Gastroesophageal sphincter (tissue), 4 donors: ENCODE data around the gene CRYGN. TPM values are rescaled to one million over a fixed set of nuclear protein-coding genes. Genes with fewer than 3 reads are reported as not detected.

ENCODE experiments used
- ATAC-seq: fragments of 150-250 bp; one replicate; pipeline ENCODE4 v1.9.1; 2016; ENCODE audit warnings: mild to moderate bottlenecking, moderate library complexity
- H3K27ac ChIP-seq, 4 donors: fragments of 200-600 bp; sonication (generic) in 3 of 4; 1 replicate in 3 of 4; 2 replicates in 1 of 4; pipeline ENCODE4 v1.5.1; 2016 to 2019
- H3K27me3 ChIP-seq: fragments of 200-600 bp; sonication (generic); one replicate; pipeline ENCODE4 v1.5.1; 2019
- H3K36me3 ChIP-seq, 2 donors: fragments of 200-600 bp; sonication (generic); one replicate each; pipeline ENCODE4 v1.5.1; 2019; ENCODE audit warnings: control low read depth in 1 of 2
- H3K4me1 ChIP-seq, 3 donors: fragments of 200-600 bp; sonication (generic); 1 replicate in 2 of 3; 2 replicates in 1 of 3; pipeline ENCODE4 v1.5.1; 2016 to 2019; ENCODE audit warnings: control low read depth in 2 of 3
- H3K4me3 ChIP-seq, 2 donors: fragments of 200-600 bp; sonication (generic); one replicate each; pipeline ENCODE4 v1.5.1; 2019; ENCODE audit warnings: mild to moderate bottlenecking in 1 of 2, moderate library complexity in 1 of 2
- H3K9me3 ChIP-seq, 3 donors: fragments of 200-600 bp; sonication (generic); one replicate each; pipeline ENCODE4 v1.5.1; 2017 to 2019; ENCODE audit warnings: control low read depth in 2 of 3
- EP300 ChIP-seq: sonication (generic); formaldehyde crosslinking; IDR thresholded peaks from one replicate; pipeline ENCODE4 v1.6.1; 2017; ENCODE audit warnings: antibody characterized with exemption, mild to moderate bottlenecking
- POLR2A ChIP-seq, 2 donors: fragments of 450-650 bp; IDR thresholded peaks; one replicate each; pipeline ENCODE4 v1.6.1; 2017; ENCODE audit warnings: antibody characterized with exemption in 2 of 2, mild to moderate bottlenecking in 2 of 2, moderate library complexity in 1 of 2
- POLR2AphosphoS5 ChIP-seq: sonication (generic); formaldehyde crosslinking; IDR thresholded peaks from one replicate; pipeline ENCODE4 v1.6.1; 2017; ENCODE audit warnings: antibody characterized with exemption
- WGBS, 2 donors: methylation state at CpG; one replicate each; pipeline ENCODE4 v1.1.5; 2018; ENCODE audit warnings: low coverage in 1 of 2; 5-methylcytosine and 5-hydroxymethylcytosine counted together
- total RNA-seq, 4 donors: library from RNA; depleted of rRNA; stranded (reverse); fragments of >200 nt; gene quantifications; one replicate each; pipeline ENCODE4 v1.1.0, GENCODE V29; 2016
- TF ChIP-seq, protein P1 (sequence below), 4 experiments: fragments of 200-600 bp in 2 of 4; fragments of 450-650 bp in 2 of 4; sonication (generic) in 1 of 4; IDR thresholded peaks; one replicate each; pipeline ENCODE4 v1.5.1; 2017 to 2019; ENCODE audit warnings: antibody characterized with exemption in 4 of 4, mild to moderate bottlenecking in 2 of 4, moderate library complexity in 2 of 4

The CRYGN gene
- total RNA-seq, 4 donors from 2014 or later, result 0.27 to 4.4 TPM; not detected in 2

DNA sequence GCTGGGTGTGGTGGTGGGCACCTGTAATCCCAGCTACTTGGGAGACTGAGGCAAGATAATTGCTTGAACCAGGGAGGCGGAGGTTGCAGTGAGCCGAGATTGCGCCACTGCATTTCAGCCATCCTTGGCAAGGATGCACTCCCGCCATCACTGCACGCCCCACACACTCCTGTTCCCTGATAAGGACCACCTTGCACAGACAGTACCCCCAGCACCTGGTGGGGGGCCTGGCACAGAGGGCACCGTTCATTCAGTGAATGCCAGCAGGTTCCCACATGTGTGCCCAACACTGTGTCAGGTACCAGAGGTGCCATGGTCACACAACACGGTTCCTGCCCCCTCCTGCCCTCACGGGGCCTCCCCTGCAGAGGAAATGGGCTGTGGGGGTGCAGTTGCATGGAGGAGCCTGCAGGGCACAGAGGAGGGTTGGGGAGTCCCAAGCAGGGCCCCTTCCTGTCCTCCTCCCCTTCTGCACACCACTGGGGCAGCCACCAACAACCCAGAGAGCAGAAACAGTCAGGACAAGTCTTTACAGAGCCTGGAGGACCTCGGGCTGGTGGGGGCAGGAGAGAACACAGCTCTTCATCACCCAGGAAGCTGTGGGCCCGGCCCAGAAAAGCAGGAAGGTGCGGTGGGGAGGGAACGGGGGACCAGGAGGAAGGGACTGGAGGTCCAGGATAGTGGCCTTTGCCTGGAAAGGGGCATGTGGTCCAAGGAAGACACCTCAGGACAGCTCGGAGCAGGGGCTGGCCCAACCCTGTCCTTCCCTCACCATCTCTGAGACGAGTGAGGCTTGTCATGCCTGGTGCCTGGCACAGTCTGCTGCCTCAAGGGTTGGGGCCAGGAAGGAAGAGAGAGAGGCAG, 7.1 kb downstream of the CRYGN start:
- TF ChIP-seq, protein P1, sequence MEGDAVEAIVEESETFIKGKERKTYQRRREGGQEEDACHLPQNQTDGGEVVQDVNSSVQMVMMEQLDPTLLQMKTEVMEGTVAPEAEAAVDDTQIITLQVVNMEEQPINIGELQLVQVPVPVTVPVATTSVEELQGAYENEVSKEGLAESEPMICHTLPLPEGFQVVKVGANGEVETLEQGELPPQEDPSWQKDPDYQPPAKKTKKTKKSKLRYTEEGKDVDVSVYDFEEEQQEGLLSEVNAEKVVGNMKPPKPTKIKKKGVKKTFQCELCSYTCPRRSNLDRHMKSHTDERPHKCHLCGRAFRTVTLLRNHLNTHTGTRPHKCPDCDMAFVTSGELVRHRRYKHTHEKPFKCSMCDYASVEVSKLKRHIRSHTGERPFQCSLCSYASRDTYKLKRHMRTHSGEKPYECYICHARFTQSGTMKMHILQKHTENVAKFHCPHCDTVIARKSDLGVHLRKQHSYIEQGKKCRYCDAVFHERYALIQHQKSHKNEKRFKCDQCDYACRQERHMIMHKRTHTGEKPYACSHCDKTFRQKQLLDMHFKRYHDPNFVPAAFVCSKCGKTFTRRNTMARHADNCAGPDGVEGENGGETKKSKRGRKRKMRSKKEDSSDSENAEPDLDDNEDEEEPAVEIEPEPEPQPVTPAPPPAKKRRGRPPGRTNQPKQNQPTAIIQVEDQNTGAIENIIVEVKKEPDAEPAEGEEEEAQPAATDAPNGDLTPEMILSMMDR (IDR thresholded peaks at IDR 0.05), result no peak
- TF ChIP-seq EP300, result no peak
- TF ChIP-seq POLR2AphosphoS5, result no peak
- no peak for TF ChIP-seq POLR2A (IDR thresholded peaks at IDR 0.05)
- no peaks in the 10 kb centered on the region for H3K36me3 ChIP-seq
- ATAC-seq, result no peak
- H3K9me3 ChIP-seq, result no peaks in the 10 kb centered on the region
- peaks cover 0 to 10% (median 3%) of the 10 kb centered on the region in 3 donors for H3K4me1 ChIP-seq
- H3K27me3 ChIP-seq, result peaks cover 6% of the 10 kb centered on the region
- no peak overlapping the region for H3K4me3 ChIP-seq
- WGBS, 2 donors, result 90% methylated on average over 4 of the region's 14 CpGs; no CpG with 5 or more reads in 1 of the 2 donors
- no peak overlapping the region for H3K27ac ChIP-seq

DNA sequence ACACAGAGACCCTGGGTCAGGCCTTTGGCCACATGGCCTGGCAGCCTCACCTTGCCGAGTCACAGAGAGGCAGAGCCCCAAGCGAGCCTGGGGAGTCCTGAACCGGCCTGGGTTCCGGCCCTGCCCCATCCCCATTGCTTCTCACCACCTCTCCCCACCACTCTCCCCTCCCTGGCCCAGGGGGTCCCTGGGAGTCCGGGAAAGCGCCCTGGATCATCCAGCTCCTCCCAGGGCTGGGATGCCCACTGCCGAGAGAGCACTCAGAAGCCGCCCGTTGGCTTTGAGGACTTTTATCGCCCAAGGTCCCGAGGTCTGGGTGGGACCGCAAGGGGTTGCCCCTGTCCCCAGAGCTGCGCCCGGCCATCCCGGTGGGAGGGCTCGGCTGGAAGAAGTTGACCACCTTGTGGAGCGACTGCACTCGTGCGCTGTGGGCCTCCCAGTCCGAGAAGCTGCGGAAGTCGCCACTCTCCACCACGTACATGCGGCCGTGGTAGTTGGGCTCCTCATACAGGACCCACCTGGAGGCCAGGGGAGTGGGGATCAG, 8.1 kb downstream of the CRYGN start:
- ATAC-seq, result no peak
- peaks cover 0 to 18% (median 0%) of the 10 kb centered on the region in 3 donors for H3K4me1 ChIP-seq

DNA sequence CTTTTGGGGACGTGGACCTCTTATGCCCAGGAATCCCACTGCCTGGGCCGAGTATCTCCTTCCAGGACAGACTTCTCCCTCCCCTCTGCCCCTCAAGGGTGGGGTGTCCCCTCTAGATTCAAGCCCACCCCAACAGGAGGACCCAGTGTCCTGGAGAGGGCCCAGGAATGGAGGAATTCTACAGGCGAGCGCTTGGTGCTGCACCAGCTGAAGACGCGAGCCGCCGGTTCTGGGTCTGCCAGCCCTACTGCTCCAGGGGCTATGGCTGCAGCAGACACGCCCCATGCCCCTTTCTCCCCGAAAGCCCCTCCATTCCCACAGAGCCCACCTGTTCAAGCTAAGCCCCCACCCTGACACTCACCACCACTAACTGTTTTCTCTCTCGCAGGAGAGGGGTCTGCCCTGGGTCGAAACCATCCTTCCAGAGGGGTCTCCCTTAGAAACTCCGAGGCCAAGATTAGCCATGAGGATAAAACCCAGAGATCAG, 8.6 kb downstream of the CRYGN start:
- Histone ChIP-seq H3K9me3 (no peaks in the 10 kb centered on the region), H3K27me3 (no peaks in the 10 kb centered on the region), H3K36me3 (no peaks in the 10 kb centered on the region), H3K4me1 (peaks cover 0 to 23% (median 0%) of the 10 kb centered on the region in 3 donors), H3K4me3 (no peak overlapping the region), H3K27ac (no peak overlapping the region)
- no CpG with 5 or more reads among the region's 13 CpGs for WGBS, 2 donors
- ATAC-seq, result no peak
- TF ChIP-seq, protein P1 (IDR thresholded peaks at IDR 0.05), result no peak
- TF ChIP-seq POLR2A (IDR thresholded peaks at IDR 0.05) (no peak), EP300 (no peak), POLR2AphosphoS5 (no peak)

More for the DNA sequence above, 8.1 kb downstream of the CRYGN start:
- WGBS, 2 donors, result no CpG with 5 or more reads among the region's 25 CpGs
- H3K27ac ChIP-seq, result no peak overlapping the region
- H3K27me3 ChIP-seq, result no peaks in the 10 kb centered on the region
- TF ChIP-seq EP300 (no peak), POLR2A (IDR thresholded peaks at IDR 0.05) (no peak), POLR2AphosphoS5 (no peak)
- TF ChIP-seq, protein P1 (IDR thresholded peaks at IDR 0.05), result no peak
- H3K4me3 ChIP-seq, result no peak overlapping the region
- H3K36me3 ChIP-seq, result no peaks in the 10 kb centered on the region
- no peaks in the 10 kb centered on the region for H3K9me3 ChIP-seq

GRCh38 chr7:151430391-151431205, 9.3 kb downstream of the CRYGN start:
- ATAC-seq, result no peak
- 100% methylated on average over 2 of the region's 16 CpGs for WGBS, 2 donors
- H3K9me3 ChIP-seq, result no peaks in the 10 kb centered on the region
- no peak overlapping the region for H3K27ac ChIP-seq
- H3K36me3 ChIP-seq, result no peaks in the 10 kb centered on the region
- TF ChIP-seq POLR2AphosphoS5, result no peak
- TF ChIP-seq, protein P1 (IDR thresholded peaks at IDR 0.05), result no peak
- no peak overlapping the region for H3K4me3 ChIP-seq
- H3K27me3 ChIP-seq, result no peaks in the 10 kb centered on the region
- H3K4me1 ChIP-seq, result peaks cover 0 to 30% (median 0%) of the 10 kb centered on the region in 3 donors
